ENCODE results near the gene TAS2R42. TPM values are rescaled to one million over a fixed set of nuclear protein-coding genes. Genes with fewer than 3 reads are reported as not detected.

TAS2R42 gene
- total RNA-seq, 1 donor from 2014 or later, result not detected

DNA sequence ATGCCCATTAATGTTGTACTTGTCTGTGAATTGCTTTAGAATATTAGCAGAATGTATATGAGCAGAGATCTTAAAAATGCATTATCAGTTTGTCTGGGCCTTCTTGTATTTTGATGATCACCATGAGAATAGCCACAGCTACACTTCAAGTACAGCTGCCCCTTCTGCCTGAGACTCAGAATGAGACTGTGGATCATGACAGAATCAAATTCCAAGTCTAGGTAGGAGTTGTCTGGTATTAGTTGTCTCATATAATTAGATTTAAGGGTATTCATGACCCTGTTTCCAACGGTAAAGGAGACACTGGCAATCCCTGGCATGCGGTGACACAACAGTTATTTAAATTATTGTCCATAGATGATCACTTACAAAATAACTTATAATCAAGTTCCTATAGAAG lies 34.0 kb downstream of the TAS2R42 start:
- DNase-seq (ENCODE audit: low spot score) (no peak), ATAC-seq (no peak)
- intact Hi-C loops (cut with DNase I), result no loop called here

DNA sequence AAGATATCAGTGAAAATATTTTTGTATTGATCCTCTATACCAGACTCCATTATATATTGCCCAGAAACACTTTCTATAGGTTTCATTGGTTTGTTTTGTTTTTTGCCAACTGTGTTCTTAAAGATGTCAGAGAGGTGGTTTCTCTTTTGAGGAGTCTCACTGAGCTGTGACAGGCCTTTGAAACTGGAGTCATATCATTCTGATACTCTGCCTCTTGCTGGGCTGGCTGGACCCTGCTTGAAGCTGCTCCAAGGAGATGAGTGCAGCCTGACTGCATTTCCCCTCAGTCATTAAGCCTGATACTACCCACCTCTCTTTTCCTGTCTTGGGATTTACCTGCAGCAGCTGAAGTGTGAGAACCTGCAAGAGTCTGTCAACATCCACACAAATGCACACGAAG lies 35.9 kb downstream of the TAS2R42 start:
- no peak for DNase-seq (ENCODE audit: low spot score)
- intact Hi-C loops (cut with DNase I), result no loop called here
- no peak for ATAC-seq

DNA sequence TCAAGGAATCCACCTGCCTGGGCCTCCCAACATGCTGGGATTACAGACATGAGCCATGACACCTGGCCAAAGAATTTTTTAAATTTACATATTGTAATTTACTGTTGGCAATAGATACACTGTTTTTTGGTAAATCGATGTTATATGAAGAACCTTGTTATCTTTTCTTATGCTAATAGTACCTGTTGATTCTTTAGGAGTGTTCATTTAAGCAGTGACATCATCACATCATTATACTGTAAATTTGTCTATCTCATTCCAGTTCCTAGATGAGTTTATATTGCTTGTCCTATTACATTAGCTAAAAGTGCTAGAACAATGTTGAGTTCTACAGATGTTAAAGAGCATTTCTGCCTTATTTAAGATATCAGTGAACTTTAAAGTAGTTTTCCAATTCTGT lies 39.3 kb downstream of the TAS2R42 start:
- intact Hi-C loops (cut with DNase I), result no loop called here
- no peak for ATAC-seq

DNA sequence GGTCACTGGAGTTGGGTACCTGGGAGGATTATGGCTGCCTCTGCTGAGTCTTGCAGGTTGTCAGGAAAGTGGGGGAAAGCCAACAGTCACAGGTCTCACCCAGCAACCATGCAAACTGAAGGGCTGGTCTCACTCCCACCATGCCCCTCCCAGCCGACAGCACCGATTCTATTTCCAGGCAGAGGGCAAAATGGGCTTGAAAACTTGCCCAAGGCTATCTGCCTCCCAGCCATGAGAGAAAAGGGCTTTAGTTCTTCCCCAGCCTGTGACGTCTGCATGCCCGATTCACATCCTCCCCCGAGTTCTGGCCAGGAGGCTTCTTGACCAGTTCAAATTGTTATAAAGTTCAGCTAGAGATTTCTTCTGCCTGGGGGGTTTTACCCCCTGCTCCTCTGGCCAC lies 42.4 kb downstream of the TAS2R42 start:
- DNase-seq (ENCODE audit: low spot score) (no peak), ATAC-seq (no peak)
- intact Hi-C loops (cut with DNase I), result no loop called here

More for the DNA sequence above, 39.3 kb downstream of the TAS2R42 start:
- DNase-seq (ENCODE audit: low spot score), result no peak

DNA sequence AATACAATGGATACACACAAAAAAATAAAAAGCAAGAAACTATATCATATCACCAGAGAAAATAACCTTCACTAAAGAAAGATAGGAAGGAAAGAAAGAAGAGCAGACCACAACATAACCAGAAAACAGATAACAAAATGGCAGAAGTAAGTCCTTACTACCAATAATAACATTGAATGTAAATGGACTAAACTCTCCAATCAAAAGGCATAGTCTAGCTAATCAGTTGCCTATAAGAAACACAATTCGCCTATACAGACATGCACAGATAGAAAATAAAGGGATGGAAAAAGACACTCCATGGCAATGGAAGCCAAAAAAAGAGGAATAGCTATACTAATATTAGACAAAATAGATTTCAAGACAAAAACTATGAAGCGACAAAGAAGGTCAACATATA lies 43.4 kb downstream of the TAS2R42 start:
- intact Hi-C loops (cut with DNase I), result no loop called here
- ATAC-seq, result no peak
- no peak for DNase-seq (ENCODE audit: low spot score)

DNA sequence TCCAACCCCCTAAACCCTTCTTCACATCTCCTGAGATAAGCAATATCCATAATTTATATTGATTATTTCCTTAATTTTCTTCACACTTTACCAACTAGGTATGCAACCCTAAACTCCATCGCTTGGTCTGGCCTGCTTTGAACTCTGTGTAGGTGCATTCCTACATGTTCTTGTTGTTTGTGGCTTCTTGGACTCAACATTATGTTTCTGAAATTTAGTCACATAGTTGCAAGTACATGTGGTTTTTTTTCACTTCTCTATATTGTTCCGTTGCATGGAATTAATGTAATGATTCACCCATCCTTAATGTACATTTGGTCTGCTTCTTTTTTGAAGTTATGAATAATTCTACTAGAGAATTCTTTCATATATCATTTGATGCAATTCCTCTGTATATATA lies 50.7 kb downstream of the TAS2R42 start:
- intact Hi-C loops (cut with DNase I), result no loop called here
- no peak for ATAC-seq
- DNase-seq (ENCODE audit: low spot score), result no peak

Other genes with a start within 250 kb of the TAS2R42 start
- 7.0 TPM for gene TAS2R14, start 247.7 kb downstream of the TAS2R42 start, total RNA-seq
- 2.7 TPM for gene TAS2R50, start 200.0 kb downstream of the TAS2R42 start, total RNA-seq
- gene TAS2R20, start 188.6 kb downstream of the TAS2R42 start, total RNA-seq, result 4.6 TPM
- gene TAS2R19, start 164.3 kb downstream of the TAS2R42 start, total RNA-seq, result 9.3 TPM
- 8.8 TPM for gene TAS2R31, start 155.5 kb downstream of the TAS2R42 start, total RNA-seq
- gene TAS2R46, start 124.6 kb downstream of the TAS2R42 start, total RNA-seq, result 2.8 TPM
- 1.7 TPM for gene TAS2R43, start 94.6 kb downstream of the TAS2R42 start, total RNA-seq
- 8.1 TPM for gene TAS2R30, start 52.3 kb downstream of the TAS2R42 start, total RNA-seq
- 8.9 TPM for gene SMIM10L1, start 15.7 kb downstream of the TAS2R42 start, total RNA-seq
- not detected for gene PRB3, start 82.8 kb upstream of the TAS2R42 start, total RNA-seq
- not detected for gene PRB4, start 123.5 kb upstream of the TAS2R42 start, total RNA-seq
- not detected for gene PRB2, start 208.6 kb upstream of the TAS2R42 start, total RNA-seq